Body of pancreas (tissue), 4 donors: Measurements from ENCODE around the gene ZCCHC9. TPM values are rescaled to one million over a fixed set of nuclear protein-coding genes. Genes with fewer than 3 reads are reported as not detected.
"Not testable (repeated sequence)": the region's sequence is repeated elsewhere in the genome, so short reads cannot be mapped to it uniquely, and the experiment has no call there.

Source experiments
- ATAC-seq: fragments of 150-250 bp; one replicate; pipeline ENCODE4 v1.9.1; 2016
- DNase-seq, 4 donors: peaks; one replicate each; pipeline ENCODE4 v3.0.0-alpha.2; 2019
- H3K27ac ChIP-seq, 4 donors: fragments of 200-600 bp; sonication (generic); 1 replicate in 3 of 4; 2 replicates in 1 of 4; pipeline versions ENCODE4 v1.5.1 to v1.6.1; 2016 to 2019; ENCODE audit warnings: mild to moderate bottlenecking in 1 of 4, mixed read lengths in 1 of 4, moderate library complexity in 1 of 4
- H3K27me3 ChIP-seq, 2 donors: fragments of 200-600 bp; sonication (generic); one replicate each; pipeline ENCODE4 v1.6.0; 2016; ENCODE audit warnings: mild to moderate bottlenecking in 1 of 2
- H3K36me3 ChIP-seq, 2 donors: fragments of 200-600 bp; sonication (generic); replicated peaks in 1 of 2; 2 replicates each; pipeline ENCODE4 v1.5.1; 2016; ENCODE audit warnings: low read depth in 2 of 2; ENCODE audit not compliant: insufficient read depth in 1 of 2
- H3K4me1 ChIP-seq: fragments of 200-600 bp; sonication (generic); one replicate; pipeline ENCODE4 v1.6.0; 2016
- H3K4me3 ChIP-seq, 2 donors: fragments of 200-600 bp; sonication (generic); 1 replicate in 1 of 2; 2 replicates in 1 of 2; pipeline ENCODE4 v1.5.1; 2016 to 2019
- H3K9me3 ChIP-seq, 3 donors: fragments of 200-600 bp; sonication (generic); 1 replicate in 2 of 3; 2 replicates in 1 of 3; pipeline ENCODE4 v1.5.1; 2016
- POLR2A ChIP-seq, 3 donors: fragments of 450-650 bp; IDR thresholded peaks; one replicate each; pipeline ENCODE4 v1.6.1; 2016; ENCODE audit warnings: antibody characterized with exemption in 3 of 3, mild to moderate bottlenecking in 2 of 3
- WGBS, 2 donors: methylation state at CpG; one replicate each; pipeline ENCODE4 v1.1.5; 2017; 5-methylcytosine and 5-hydroxymethylcytosine counted together
- intact Hi-C: fragments of 100-400 bp; cut with DNase I; formaldehyde crosslinking; loops from one replicate; pipeline ENCODE4 v1.15.1; 2023
- total RNA-seq, 2 donors: library from RNA; depleted of rRNA; stranded (reverse); fragments of >200 nt; gene quantifications; one replicate each; pipeline ENCODE4 v1.1.0, GENCODE V29; 2016
- TF ChIP-seq, protein P1 (sequence below), 7 experiments: fragments of 450-650 bp in 4 of 7; fragments of 200-600 bp in 3 of 7; sonication (generic) in 3 of 7; IDR thresholded peaks; one replicate each; pipeline ENCODE4 v1.5.1; 2016 to 2019; ENCODE audit warnings: antibody characterized with exemption in 7 of 7

Gene ZCCHC9
- total RNA-seq, 2 donors from 2014 or later, result 10.5 to 10.6 TPM

DNA sequence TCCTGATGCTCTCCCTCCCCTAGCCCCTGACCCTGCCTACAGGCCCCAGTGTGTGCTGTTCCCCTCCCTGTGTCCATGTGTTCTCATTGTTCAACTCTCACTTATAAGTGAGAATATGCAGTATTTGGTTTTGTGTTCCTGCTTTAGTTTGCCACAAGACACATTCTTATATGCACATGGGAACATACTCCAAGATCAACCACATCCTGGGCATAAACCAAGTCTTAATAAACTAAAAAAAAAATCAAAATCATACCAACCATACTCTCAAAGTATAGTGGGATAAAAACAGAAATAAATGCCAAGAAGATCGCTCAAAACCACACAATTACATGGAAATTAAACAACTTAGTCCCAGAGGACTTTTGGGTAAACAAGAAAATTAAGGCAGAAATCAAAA lies 11.2 kb upstream of the ZCCHC9 start:
- Histone ChIP-seq H3K27ac (no peak overlapping the region), H3K36me3 (no peaks in the 10 kb centered on the region), H3K4me1 (no peaks in the 10 kb centered on the region), H3K27me3 (no peaks in the 10 kb centered on the region), H3K9me3 (peaks cover 0 to 6% (median 0%) of the 10 kb centered on the region in 3 donors), H3K4me3 (no peak overlapping the region)
- DNase-seq (no peak), ATAC-seq (no peak)
- 100% methylated on average over 1 of the region's 1 CpG for WGBS, 2 donors
- TF ChIP-seq, protein P1, sequence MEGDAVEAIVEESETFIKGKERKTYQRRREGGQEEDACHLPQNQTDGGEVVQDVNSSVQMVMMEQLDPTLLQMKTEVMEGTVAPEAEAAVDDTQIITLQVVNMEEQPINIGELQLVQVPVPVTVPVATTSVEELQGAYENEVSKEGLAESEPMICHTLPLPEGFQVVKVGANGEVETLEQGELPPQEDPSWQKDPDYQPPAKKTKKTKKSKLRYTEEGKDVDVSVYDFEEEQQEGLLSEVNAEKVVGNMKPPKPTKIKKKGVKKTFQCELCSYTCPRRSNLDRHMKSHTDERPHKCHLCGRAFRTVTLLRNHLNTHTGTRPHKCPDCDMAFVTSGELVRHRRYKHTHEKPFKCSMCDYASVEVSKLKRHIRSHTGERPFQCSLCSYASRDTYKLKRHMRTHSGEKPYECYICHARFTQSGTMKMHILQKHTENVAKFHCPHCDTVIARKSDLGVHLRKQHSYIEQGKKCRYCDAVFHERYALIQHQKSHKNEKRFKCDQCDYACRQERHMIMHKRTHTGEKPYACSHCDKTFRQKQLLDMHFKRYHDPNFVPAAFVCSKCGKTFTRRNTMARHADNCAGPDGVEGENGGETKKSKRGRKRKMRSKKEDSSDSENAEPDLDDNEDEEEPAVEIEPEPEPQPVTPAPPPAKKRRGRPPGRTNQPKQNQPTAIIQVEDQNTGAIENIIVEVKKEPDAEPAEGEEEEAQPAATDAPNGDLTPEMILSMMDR (IDR thresholded peaks at IDR 0.05), result no peak
- no peak for TF ChIP-seq POLR2A (IDR thresholded peaks at IDR 0.05)
- intact Hi-C loops, result no loop called here

DNA sequence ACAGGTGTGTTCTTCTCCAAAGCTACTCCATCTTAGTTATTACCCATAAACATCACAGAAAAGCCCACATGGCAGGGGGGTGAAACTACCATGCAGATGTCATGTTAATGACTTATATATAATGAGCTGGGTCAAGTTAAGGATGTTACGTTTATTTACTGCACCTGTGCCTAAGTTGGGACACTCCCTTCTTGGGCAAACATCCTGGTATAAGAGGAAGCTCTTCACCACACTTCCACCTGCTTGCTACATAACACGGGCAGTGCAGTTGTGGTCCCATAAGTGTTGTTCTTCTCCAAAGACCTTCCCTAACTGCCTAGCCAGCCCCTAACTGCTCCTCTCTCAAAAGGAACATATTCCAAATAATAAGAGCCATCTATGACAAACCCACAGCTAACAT lies 9.3 kb upstream of the ZCCHC9 start:
- ATAC-seq, result no peak
- TF ChIP-seq, protein P1 (IDR thresholded peaks at IDR 0.05), result no peak
- TF ChIP-seq POLR2A (IDR thresholded peaks at IDR 0.05), result no peak
- intact Hi-C loops, result no loop called here

DNA sequence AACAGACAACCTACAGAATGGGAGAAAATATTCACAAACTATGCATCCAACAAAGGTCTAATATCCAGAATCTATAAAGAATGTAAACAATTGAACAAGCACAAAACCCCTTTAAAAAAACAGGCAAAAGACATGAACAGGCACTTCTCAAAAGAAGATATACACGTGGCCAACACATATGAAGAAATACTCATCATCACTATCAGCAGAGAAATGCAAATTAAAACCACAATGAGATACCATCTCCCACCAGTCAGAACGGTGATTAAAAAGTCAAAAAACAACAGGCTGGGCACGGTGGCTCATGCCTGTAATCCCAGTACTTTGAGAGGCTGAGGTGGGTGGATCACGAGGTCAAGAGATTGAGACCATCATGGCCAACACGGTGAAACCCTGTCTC lies 7.4 kb upstream of the ZCCHC9 start:
- H3K27ac ChIP-seq, H3K9me3 ChIP-seq, H3K4me1 ChIP-seq, H3K36me3 ChIP-seq, H3K27me3 ChIP-seq, ATAC-seq, DNase-seq, H3K4me3 ChIP-seq, intact Hi-C loops: not testable (repeated sequence)
- WGBS, 2 donors, result 93 to 94% methylated on average over 5 of the region's 5 CpGs

More for the DNA sequence above, 9.3 kb upstream of the ZCCHC9 start:
- H3K4me1 ChIP-seq, result no peaks in the 10 kb centered on the region
- H3K27me3 ChIP-seq, result no peaks in the 10 kb centered on the region
- no peaks in the 10 kb centered on the region for H3K36me3 ChIP-seq
- 82 to 89% methylated on average over 2 of the region's 2 CpGs for WGBS, 2 donors
- DNase-seq, result no peak
- no peak overlapping the region for H3K4me3 ChIP-seq
- no peak overlapping the region for H3K27ac ChIP-seq
- H3K9me3 ChIP-seq, result peaks cover 0 to 6% (median 0%) of the 10 kb centered on the region in 3 donors

DNA sequence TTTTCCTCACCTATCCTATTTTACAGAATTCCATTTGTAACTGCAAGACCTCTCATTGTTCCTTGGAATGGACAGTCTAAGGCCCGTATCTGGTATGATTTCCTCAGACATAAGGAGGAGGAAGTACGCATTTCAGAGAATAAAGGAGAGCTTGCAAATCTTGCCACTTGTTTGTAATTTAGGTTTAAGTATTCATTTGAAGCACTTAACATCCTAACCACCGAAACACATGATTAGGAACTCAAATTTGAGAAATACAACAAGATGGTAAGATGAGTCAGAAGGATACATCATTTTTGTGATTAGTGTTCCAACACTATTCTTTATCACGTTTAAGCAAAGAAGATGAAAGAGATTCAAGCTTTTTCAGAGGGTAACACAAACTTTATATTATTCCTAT lies 3.9 kb upstream of the ZCCHC9 start:
- ATAC-seq (no peak), DNase-seq (no peak)
- H3K9me3 ChIP-seq, result no peaks in the 10 kb centered on the region
- peaks cover 24% of the 10 kb centered on the region for H3K4me1 ChIP-seq
- no peak overlapping the region for H3K4me3 ChIP-seq
- WGBS, 2 donors, result 74 to 81% methylated on average over 4 of the region's 4 CpGs
- no peaks in the 10 kb centered on the region for H3K27me3 ChIP-seq
- no peaks in the 10 kb centered on the region for H3K36me3 ChIP-seq
- H3K27ac ChIP-seq, result no peak overlapping the region
- no peak for TF ChIP-seq POLR2A (IDR thresholded peaks at IDR 0.05)
- TF ChIP-seq, protein P1 (IDR thresholded peaks at IDR 0.05), result no peak
- intact Hi-C loops, result no loop called here

DNA sequence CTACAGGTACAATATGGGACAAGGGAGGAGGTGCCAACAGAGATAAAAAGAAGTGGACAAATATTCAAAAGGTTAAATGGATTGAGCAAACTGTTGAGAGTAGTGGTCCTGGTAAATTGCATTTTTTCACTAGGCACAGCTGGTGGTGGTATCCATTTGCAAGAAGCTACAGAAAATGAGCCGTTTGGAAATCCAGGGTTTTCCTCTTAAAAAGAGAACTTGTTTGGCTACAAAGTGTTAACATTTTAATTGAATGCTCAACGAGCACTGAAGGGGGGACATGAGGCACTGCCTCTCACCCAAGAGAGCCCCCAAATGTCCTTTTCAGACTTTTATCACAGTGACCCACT lies 491 bp upstream of the ZCCHC9 start:
- TF ChIP-seq, protein P1 (IDR thresholded peaks at IDR 0.05), result no peak
- TF ChIP-seq POLR2A (IDR thresholded peaks at IDR 0.05), result no peak
- H3K4me3 ChIP-seq, result peak overlapping the region; percentile 88
- WGBS, 2 donors, result 0 to 2% methylated on average over 2 of the region's 2 CpGs
- peak overlapping the region; percentile 68 to 87 (median 82) for H3K27ac ChIP-seq
- intact Hi-C loops, result no loop called here
- ATAC-seq (no peak), DNase-seq (no peak)
- no peaks in the 10 kb centered on the region for H3K36me3 ChIP-seq
- no peaks in the 10 kb centered on the region for H3K9me3 ChIP-seq
- H3K27me3 ChIP-seq, result no peaks in the 10 kb centered on the region
- peaks cover 26% of the 10 kb centered on the region for H3K4me1 ChIP-seq
